Cardiac muscle cell (in vitro differentiated cells and primary cell): ENCODE data around the gene ZMPSTE24. TPM values are rescaled to one million over a fixed set of nuclear protein-coding genes. Genes with fewer than 3 reads are reported as not detected.

Source experiments
- DNase-seq, 2 donors: peaks; one replicate each; pipeline versions ENCODE4 v3.0.0 to v3.0.0-alpha.2; 2010 to 2017; ENCODE audit warnings: low read depth in 1 of 2, low spot score in 1 of 2
- H3K27ac ChIP-seq: fragments of 200-600 bp; sonication (generic); 2 replicates; pipeline ENCODE4 v1.5.1; 2016
- H3K27me3 ChIP-seq: fragments of 200-600 bp; sonication (generic); 2 replicates; pipeline ENCODE4 v1.6.0; 2016; ENCODE audit warnings: control low read depth
- H3K36me3 ChIP-seq: fragments of 200-600 bp; sonication (generic); 2 replicates; pipeline ENCODE4 v1.5.1; 2016; ENCODE audit warnings: control low read depth
- H3K4me1 ChIP-seq: fragments of 200-600 bp; sonication (generic); 2 replicates; pipeline ENCODE4 v1.8.1; 2017; ENCODE audit warnings: low read depth, mild to moderate bottlenecking, mixed run types
- H3K4me3 ChIP-seq: fragments of 200-600 bp; sonication (generic); 2 replicates; pipeline ENCODE4 v1.5.1; 2016; ENCODE audit warnings: mild to moderate bottlenecking
- H3K9me3 ChIP-seq: fragments of 200-600 bp; sonication (generic); 2 replicates; pipeline ENCODE4 v1.5.1; 2017; ENCODE audit warnings: low read depth, mild to moderate bottlenecking, control low read depth
- CTCF ChIP-seq: IDR thresholded peaks from 2 replicates; pipeline ENCODE4 v1.5.1; 2012; ENCODE audit warnings: low read depth, mild to moderate bottlenecking, low read length
- polyA plus RNA-seq: library from polyadenylated mRNA; unstranded; fragments of >200 nt; fragmentation: Nextera tagmentation; extraction: Ambion mirVana; gene quantifications from 2 replicates; pipeline ENCODE4 v1.2.1, GENCODE V29; 2016
- total RNA-seq: library from RNA; depleted of rRNA; stranded (reverse); fragments of >200 nt; gene quantifications from 2 replicates; pipeline ENCODE4 v1.2.3, GENCODE V29; 2016

The ZMPSTE24 gene
- total and polyA plus RNA-seq, 2 experiments from 2014 or later: 8.4 to 24.0 TPM

- Histone ChIP-seq H3K27me3 (peaks cover 22% of the 10 kb centered on the region), H3K27ac (no peak overlapping the region), H3K4me1 (peaks cover 7% of the 10 kb centered on the region), H3K4me3 (no peak overlapping the region), H3K36me3 (no peaks in the 10 kb centered on the region), H3K9me3 (no peaks in the 10 kb centered on the region)
- no peak for DNase-seq
- TF ChIP-seq CTCF: no peak
Observed at GRCh38 chr1:40312238-40313205, 54.5 kb downstream of the ZMPSTE24 start.

GRCh38 chr1:40313329-40313957, 55.4 kb downstream of the ZMPSTE24 start:
- Histone ChIP-seq H3K4me3 (no peak overlapping the region), H3K36me3 (no peaks in the 10 kb centered on the region), H3K4me1 (peaks cover 7% of the 10 kb centered on the region), H3K27ac (no peak overlapping the region), H3K27me3 (peaks cover 31% of the 10 kb centered on the region), H3K9me3 (no peaks in the 10 kb centered on the region)
- TF ChIP-seq CTCF: no peak
- DNase-seq: peak in 1 of 2 donors; percentile 23

- Histone ChIP-seq H3K27me3 (peaks cover 38% of the 10 kb centered on the region), H3K36me3 (no peaks in the 10 kb centered on the region), H3K4me1 (peaks cover 7% of the 10 kb centered on the region), H3K27ac (no peak overlapping the region), H3K4me3 (no peak overlapping the region), H3K9me3 (no peaks in the 10 kb centered on the region)
- DNase-seq: no peak
- TF ChIP-seq CTCF: no peak
Observed at GRCh38 chr1:40313958-40314720, 56.1 kb downstream of the ZMPSTE24 start.

GRCh38 chr1:40314721-40315238, 56.7 kb downstream of the ZMPSTE24 start:
- no peak for TF ChIP-seq CTCF
- Histone ChIP-seq H3K27me3 (peaks cover 43% of the 10 kb centered on the region), H3K36me3 (no peaks in the 10 kb centered on the region), H3K4me1 (peaks cover 7% of the 10 kb centered on the region), H3K9me3 (no peaks in the 10 kb centered on the region), H3K4me3 (no peak overlapping the region), H3K27ac (no peak overlapping the region)
- DNase-seq: no peak

GRCh38 chr1:40315239-40315794, 57.3 kb downstream of the ZMPSTE24 start:
- peaks cover 7% of the 10 kb centered on the region for H3K4me1 ChIP-seq
- DNase-seq: peak; percentile 83 to 93
- H3K9me3 ChIP-seq: no peaks in the 10 kb centered on the region
- H3K27me3 ChIP-seq: peaks cover 43% of the 10 kb centered on the region
- peak; percentile 95 for TF ChIP-seq CTCF
- no peaks in the 10 kb centered on the region for H3K36me3 ChIP-seq
- peak overlapping the region; percentile 28 for H3K4me3 ChIP-seq
- H3K27ac ChIP-seq: no peak overlapping the region
